ENCODE data around the gene TMEM132C.

DNA sequence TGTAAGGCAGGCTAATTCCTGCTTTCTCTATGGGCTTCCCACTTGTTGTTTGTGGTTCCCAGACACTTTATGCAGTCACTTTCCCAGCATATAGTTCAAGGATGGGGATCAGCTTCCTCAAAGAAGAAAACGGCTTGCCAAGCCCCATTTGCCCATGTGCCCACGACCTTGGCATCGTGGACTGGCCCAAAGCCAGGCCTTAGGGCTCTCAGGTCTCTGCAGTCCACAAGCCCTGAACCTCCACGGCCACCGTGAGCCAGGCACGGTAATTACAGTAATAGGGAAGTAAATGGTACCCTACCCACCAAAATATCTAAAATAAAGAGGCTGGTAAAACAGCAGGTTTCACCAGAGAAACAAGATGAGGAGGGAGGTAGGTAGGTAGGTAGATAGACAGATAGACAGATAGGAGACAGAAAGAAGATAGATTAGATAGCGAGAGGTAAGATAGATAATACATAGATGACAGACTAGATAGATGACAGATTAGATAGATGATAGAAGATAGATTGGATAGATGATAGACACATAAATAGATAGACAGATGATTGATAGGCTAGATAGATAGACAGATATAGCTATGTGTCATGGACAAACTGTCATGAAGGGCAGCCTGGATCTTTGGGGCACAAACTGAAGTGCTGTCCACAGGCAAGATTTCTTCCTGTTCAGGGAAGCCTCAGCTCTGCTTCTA, 393.7 kb downstream of the TMEM132C start:
- TF ChIP-seq, protein P1, sequence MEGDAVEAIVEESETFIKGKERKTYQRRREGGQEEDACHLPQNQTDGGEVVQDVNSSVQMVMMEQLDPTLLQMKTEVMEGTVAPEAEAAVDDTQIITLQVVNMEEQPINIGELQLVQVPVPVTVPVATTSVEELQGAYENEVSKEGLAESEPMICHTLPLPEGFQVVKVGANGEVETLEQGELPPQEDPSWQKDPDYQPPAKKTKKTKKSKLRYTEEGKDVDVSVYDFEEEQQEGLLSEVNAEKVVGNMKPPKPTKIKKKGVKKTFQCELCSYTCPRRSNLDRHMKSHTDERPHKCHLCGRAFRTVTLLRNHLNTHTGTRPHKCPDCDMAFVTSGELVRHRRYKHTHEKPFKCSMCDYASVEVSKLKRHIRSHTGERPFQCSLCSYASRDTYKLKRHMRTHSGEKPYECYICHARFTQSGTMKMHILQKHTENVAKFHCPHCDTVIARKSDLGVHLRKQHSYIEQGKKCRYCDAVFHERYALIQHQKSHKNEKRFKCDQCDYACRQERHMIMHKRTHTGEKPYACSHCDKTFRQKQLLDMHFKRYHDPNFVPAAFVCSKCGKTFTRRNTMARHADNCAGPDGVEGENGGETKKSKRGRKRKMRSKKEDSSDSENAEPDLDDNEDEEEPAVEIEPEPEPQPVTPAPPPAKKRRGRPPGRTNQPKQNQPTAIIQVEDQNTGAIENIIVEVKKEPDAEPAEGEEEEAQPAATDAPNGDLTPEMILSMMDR (IDR thresholded peaks at IDR 0.05), result no peak
- no peak for TF ChIP-seq ZFX (IDR thresholded peaks at IDR 0.05; ENCODE audit: borderline replicate concordance)
